GM12891 (cell line): ENCODE data around the gene DYSF.

Experiments
- PAX5 ChIP-seq: IDR thresholded peaks from 2 replicates; pipeline ENCODE4 v1.6.1; 2011; ENCODE audit warnings: low read length, moderate library complexity, mild to moderate bottlenecking; ENCODE audit not compliant: insufficient read depth, severe bottlenecking
- POLR2A ChIP-seq: IDR thresholded peaks from 2 replicates; pipeline ENCODE4 v1.6.1; 2011; ENCODE audit warnings: low read depth, low read length, control low read depth
- POLR2AphosphoS5 ChIP-seq: IDR thresholded peaks from 2 replicates; pipeline ENCODE4 v1.6.1; 2011; ENCODE audit warnings: low read depth, low read length, control low read depth
- POU2F2 ChIP-seq: IDR thresholded peaks from 2 replicates; pipeline ENCODE4 v1.6.1; 2011; ENCODE audit warnings: low read depth, mild to moderate bottlenecking, control low read depth, low read length, moderate library complexity
- SPI1 ChIP-seq: IDR thresholded peaks from 2 replicates; pipeline ENCODE4 v1.6.1; 2011; ENCODE audit warnings: low read depth, low read length, control low read depth
- TAF1 ChIP-seq: IDR thresholded peaks from 2 replicates; pipeline ENCODE4 v1.6.1; 2011; ENCODE audit warnings: low read depth, low read length, control low read depth

DNA sequence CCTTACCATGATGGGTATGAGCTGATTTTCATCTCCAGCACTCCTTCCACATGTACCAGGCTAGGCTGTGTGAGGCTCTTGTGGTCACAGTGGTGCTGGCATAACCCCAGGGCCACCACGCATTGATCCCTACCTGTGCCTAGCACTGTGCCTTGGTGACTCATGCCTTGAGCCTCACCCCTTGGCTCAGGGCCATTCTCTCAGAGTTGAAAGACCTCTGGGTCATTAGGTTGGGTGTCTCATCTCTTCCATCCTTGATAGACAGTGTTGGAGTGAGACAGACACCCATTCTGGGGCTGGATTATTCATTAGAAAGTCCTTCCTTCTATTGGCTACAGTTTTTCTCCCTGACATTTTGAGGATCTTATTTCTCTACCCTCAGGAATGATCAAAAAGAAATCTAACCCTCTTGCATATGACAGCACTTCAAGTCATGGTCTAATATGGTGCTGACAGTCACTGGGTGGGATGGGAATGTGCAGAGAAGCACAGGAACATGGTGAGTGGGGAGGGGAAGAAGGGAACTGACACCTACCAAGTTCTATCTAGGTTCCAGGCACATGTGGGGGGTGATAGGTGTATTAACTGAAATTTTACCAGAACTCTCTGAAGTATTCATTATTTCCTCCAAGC, 41.3 kb downstream of the DYSF start:
- TF ChIP-seq PAX5 (no peak), POLR2AphosphoS5 (no peak), SPI1 (no peak), POLR2A (no peak), TAF1 (no peak), POU2F2 (no peak)
